HepG2 (cell line): Measurements from ENCODE around the gene CDC20. TPM values are rescaled to one million over a fixed set of nuclear protein-coding genes. Genes with fewer than 3 reads are reported as not detected.
A peak's percentile ranks its signal among the peaks of the same experiment; 100 is the strongest.

Source experiments
- ARHGAP35 ChIP-seq: sonication (generic); formaldehyde crosslinking; IDR thresholded peaks from 2 replicates; pipeline ENCODE4 v1.9.0; 2022; ENCODE audit warnings: mild to moderate bottlenecking, inconsistent platforms, moderate library complexity, missing genetic modification reagents, borderline replicate concordance
- FOXK2 ChIP-seq: fragments of 450-650 bp; IDR thresholded peaks from 2 replicates; pipeline ENCODE4 v1.6.1; 2016
- PHF5A ChIP-seq: IDR thresholded peaks from one replicate; pipeline ENCODE4 v1.6.1; 2018; ENCODE audit warnings: low read depth, missing genetic modification reagents; ENCODE audit not compliant: unreplicated experiment
- PHF8 ChIP-seq: sonication (generic); formaldehyde crosslinking; IDR thresholded peaks from 2 replicates; pipeline ENCODE4 v1.5.0; 2020; ENCODE audit warnings: missing genetic modification reagents
- SIX4 ChIP-seq: sonication (generic); formaldehyde crosslinking; IDR thresholded peaks from 2 replicates; pipeline ENCODE4 v1.4.0; 2020; ENCODE audit warnings: missing genetic modification reagents
- SRSF1 ChIP-seq: fragments of 200-400 bp; formaldehyde crosslinking; optimal IDR thresholded peaks from 2 replicates; pipeline ENCODE3; 2017; ENCODE audit warnings: mild to moderate bottlenecking, low read depth, low read length, moderate library complexity
- TP53 ChIP-seq: sonication (generic); formaldehyde crosslinking; conservative IDR thresholded peaks from 2 replicates; pipeline ENCODE4 v1.4.0; 2020; ENCODE audit warnings: missing genetic modification reagents
- ZFY ChIP-seq: sonication (generic); formaldehyde crosslinking; IDR thresholded peaks from 2 replicates; pipeline ENCODE4 v1.4.0; 2020; ENCODE audit warnings: missing genetic modification reagents
- ZNF138 ChIP-seq: sonication (generic); formaldehyde crosslinking; IDR thresholded peaks from 2 replicates; pipeline ENCODE4 v1.5.0; 2020; ENCODE audit warnings: mild to moderate bottlenecking, low read depth, missing genetic modification reagents
- ZNF556 ChIP-seq: sonication (generic); formaldehyde crosslinking; IDR thresholded peaks from 2 replicates; pipeline ENCODE4 v1.4.0; 2020; ENCODE audit warnings: mild to moderate bottlenecking, missing genetic modification reagents, borderline replicate concordance
- polyA plus RNA-seq, 8 experiments: library from polyadenylated mRNA; depleted of rRNA in 3 of 8; stranded (reverse) in 7 of 8; unstranded in 1 of 8; fragments of >200 nt; fragmentation: Illumina TruSeq in 4 of 8; extraction: Trizol in 4 of 8; gene quantifications; 2 replicates each; pipeline versions ENCODE4 v1.2.1 to v1.2.3, GENCODE V29; 2011 to 2016; ENCODE audit warnings: low read depth in 4 of 8, missing spikeins in 1 of 8, mixed read lengths in 1 of 8; ENCODE audit not compliant: insufficient read depth in 1 of 8
- total RNA-seq, 5 experiments: library from RNA; depleted of rRNA; stranded (reverse); fragments of >200 nt; fragmentation: Illumina TruSeq; extraction: Trizol; gene quantifications; 2 replicates each; pipeline ENCODE4 v1.2.3, GENCODE V29; 2016; ENCODE audit warnings: low read depth in 1 of 5
- TF ChIP-seq, protein P1 (sequence below): sonication (generic); formaldehyde crosslinking; IDR thresholded peaks from 2 replicates; pipeline ENCODE4 v1.8.0; 2023; ENCODE audit warnings: mild to moderate bottlenecking, missing genetic modification reagents
- TF ChIP-seq, protein P2 (sequence below): sonication (generic); formaldehyde crosslinking; IDR thresholded peaks from 2 replicates; pipeline ENCODE4 v1.5.0; 2020; ENCODE audit warnings: mild to moderate bottlenecking, missing genetic modification reagents, borderline replicate concordance
- TF ChIP-seq, protein P3 (sequence below), 2 experiments: sonication (generic) in 1 of 2; formaldehyde crosslinking in 1 of 2; IDR thresholded peaks; 2 replicates each; pipeline versions ENCODE4 v1.4.0 to v1.6.1; 2016 to 2020; ENCODE audit warnings: borderline replicate concordance in 1 of 2, low read depth in 1 of 2, mild to moderate bottlenecking in 1 of 2, missing genetic modification reagents in 1 of 2
- TF ChIP-seq, protein P4 (sequence below): sonication (generic); formaldehyde crosslinking; IDR thresholded peaks from 2 replicates; pipeline ENCODE4 v1.8.1; 2023; ENCODE audit warnings: mild to moderate bottlenecking, moderate library complexity, missing genetic modification reagents

Gene CDC20
- total and polyA plus RNA-seq, 2 of the 13 experiments (the other 11 are each of a cell fraction or from before 2014, with no cell fraction given) = 57.9 to 90.0 TPM

DNA sequence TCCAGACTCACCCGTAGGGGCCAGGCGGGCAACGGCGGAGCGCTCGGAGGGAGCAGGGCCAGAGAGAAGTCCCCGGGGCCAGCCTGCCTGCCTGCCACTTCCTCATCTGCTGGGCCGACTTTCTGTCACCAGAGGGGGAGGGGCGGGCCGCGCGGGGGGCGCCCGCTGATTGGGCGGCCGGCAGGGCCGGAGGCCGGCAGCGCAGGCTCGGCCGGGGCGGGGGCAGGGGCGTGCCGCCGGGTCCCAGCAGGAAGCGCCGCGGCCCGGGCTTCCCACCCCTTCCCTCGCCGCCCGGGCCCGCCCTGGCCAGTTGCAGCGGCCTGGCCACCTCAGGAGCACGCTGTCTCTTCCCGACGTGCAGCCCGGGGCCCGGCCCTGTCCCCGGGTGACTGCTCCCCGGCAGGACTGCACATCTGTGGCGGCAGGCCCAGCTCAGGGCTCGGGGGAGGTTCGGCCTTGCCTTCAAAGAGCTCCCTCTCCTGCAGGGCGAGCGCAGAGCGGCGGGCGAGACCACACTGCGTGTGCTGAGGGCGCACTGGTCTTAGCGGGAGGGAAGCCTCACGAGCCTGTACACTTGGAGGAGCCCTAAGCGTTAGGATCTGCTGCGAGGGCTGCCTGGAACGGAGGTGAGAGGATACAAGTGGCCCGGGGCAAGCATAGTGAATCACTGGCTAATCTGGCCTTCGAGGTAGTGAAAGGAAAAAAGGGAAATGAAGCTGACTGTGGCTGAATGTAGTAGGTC, 9.3 kb downstream of the CDC20 start, which contains the start of gene ELOVL1 (continued):
- TF ChIP-seq, protein P1, sequence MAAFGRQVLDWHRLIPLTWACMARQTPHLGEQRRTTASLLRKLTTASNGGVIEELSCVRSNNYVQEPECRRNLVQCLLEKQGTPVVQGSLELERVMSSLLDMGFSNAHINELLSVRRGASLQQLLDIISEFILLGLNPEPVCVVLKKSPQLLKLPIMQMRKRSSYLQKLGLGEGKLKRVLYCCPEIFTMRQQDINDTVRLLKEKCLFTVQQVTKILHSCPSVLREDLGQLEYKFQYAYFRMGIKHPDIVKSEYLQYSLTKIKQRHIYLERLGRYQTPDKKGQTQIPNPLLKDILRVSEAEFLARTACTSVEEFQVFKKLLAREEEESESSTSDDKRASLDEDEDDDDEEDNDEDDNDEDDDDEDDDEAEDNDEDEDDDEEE (CRISPR knock-in tag) = no peak
- TF ChIP-seq, protein P2, sequence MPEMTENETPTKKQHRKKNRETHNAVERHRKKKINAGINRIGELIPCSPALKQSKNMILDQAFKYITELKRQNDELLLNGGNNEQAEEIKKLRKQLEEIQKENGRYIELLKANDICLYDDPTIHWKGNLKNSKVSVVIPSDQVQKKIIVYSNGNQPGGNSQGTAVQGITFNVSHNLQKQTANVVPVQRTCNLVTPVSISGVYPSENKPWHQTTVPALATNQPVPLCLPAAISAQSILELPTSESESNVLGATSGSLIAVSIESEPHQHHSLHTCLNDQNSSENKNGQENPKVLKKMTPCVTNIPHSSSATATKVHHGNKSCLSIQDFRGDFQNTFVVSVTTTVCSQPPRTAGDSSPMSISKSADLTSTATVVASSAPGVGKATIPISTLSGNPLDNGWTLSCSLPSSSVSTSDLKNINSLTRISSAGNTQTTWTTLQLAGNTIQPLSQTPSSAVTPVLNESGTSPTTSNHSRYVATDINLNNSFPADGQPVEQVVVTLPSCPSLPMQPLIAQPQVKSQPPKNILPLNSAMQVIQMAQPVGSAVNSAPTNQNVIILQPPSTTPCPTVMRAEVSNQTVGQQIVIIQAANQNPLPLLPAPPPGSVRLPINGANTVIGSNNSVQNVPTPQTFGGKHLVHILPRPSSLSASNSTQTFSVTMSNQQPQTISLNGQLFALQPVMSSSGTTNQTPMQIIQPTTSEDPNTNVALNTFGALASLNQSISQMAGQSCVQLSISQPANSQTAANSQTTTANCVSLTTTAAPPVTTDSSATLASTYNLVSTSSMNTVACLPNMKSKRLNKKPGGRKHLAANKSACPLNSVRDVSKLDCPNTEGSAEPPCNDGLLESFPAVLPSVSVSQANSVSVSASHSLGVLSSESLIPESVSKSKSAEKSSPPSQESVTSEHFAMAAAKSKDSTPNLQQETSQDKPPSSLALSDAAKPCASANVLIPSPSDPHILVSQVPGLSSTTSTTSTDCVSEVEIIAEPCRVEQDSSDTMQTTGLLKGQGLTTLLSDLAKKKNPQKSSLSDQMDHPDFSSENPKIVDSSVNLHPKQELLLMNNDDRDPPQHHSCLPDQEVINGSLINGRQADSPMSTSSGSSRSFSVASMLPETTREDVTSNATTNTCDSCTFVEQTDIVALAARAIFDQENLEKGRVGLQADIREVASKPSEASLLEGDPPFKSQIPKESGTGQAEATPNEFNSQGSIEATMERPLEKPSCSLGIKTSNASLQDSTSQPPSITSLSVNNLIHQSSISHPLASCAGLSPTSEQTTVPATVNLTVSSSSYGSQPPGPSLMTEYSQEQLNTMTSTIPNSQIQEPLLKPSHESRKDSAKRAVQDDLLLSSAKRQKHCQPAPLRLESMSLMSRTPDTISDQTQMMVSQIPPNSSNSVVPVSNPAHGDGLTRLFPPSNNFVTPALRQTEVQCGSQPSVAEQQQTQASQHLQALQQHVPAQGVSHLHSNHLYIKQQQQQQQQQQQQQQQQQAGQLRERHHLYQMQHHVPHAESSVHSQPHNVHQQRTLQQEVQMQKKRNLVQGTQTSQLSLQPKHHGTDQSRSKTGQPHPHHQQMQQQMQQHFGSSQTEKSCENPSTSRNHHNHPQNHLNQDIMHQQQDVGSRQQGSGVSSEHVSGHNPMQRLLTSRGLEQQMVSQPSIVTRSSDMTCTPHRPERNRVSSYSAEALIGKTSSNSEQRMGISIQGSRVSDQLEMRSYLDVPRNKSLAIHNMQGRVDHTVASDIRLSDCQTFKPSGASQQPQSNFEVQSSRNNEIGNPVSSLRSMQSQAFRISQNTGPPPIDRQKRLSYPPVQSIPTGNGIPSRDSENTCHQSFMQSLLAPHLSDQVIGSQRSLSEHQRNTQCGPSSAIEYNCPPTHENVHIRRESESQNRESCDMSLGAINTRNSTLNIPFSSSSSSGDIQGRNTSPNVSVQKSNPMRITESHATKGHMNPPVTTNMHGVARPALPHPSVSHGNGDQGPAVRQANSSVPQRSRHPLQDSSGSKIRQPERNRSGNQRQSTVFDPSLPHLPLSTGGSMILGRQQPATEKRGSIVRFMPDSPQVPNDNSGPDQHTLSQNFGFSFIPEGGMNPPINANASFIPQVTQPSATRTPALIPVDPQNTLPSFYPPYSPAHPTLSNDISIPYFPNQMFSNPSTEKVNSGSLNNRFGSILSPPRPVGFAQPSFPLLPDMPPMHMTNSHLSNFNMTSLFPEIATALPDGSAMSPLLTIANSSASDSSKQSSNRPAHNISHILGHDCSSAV (CRISPR knock-in tag) = no peak
- peak; percentile 99 for TF ChIP-seq ZFY (CRISPR knock-in tag)
- peak; percentile 88 for TF ChIP-seq ARHGAP35 (CRISPR knock-in tag)
- no peak for TF ChIP-seq FOXK2
- TF ChIP-seq, protein P3, sequence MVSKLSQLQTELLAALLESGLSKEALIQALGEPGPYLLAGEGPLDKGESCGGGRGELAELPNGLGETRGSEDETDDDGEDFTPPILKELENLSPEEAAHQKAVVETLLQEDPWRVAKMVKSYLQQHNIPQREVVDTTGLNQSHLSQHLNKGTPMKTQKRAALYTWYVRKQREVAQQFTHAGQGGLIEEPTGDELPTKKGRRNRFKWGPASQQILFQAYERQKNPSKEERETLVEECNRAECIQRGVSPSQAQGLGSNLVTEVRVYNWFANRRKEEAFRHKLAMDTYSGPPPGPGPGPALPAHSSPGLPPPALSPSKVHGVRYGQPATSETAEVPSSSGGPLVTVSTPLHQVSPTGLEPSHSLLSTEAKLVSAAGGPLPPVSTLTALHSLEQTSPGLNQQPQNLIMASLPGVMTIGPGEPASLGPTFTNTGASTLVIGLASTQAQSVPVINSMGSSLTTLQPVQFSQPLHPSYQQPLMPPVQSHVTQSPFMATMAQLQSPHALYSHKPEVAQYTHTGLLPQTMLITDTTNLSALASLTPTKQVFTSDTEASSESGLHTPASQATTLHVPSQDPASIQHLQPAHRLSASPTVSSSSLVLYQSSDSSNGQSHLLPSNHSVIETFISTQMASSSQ (IDR thresholded peaks at IDR 0.05; ENCODE audit: low read depth) = no peak
- TF ChIP-seq, protein P3 (CRISPR knock-in tag; IDR thresholded peaks at IDR 0.05; ENCODE audit: borderline replicate concordance) = no peak
- peak; percentile 30 for TF ChIP-seq SRSF1
- no peak for TF ChIP-seq TP53 (CRISPR knock-in tag)
- no peak for TF ChIP-seq ZNF138 (CRISPR knock-in tag)
- no peak for TF ChIP-seq PHF5A
- 0 out of 2 replicates have a peak, but pooled peaks have one; percentile 50 for TF ChIP-seq ZNF556
- TF ChIP-seq PHF8 (CRISPR knock-in tag) = peak; percentile 97
- TF ChIP-seq, protein P4, sequence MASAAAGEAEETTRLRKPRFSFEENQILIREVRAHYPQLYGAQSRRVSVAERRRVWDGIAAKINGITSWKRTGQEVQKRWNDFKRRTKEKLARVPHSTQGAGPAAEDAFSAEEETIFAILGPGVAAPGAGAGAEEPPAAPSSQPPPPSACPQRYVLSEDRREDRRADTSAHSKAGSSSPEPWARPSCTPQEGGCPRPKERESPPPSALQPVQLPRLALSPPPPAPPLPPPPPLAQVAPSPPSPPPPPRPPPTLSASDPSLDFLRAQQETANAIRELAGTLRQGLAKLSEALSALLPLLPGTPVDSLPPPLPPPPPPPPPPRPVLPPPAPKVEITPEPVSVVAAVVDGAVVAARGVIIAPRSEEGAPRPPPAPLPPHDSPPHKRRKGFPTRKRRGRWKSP (CRISPR knock-in tag) = peak; percentile 42
- TF ChIP-seq SIX4 = peak; percentile 33; the same call in 1 of the 2 replicates
